HG03175 (cell line): ENCODE results near the gene PARP2.

ENCODE experiments used
- ATAC-seq: cut with Tn5 transposase; IDR thresholded peaks from one replicate; pipeline ENCODE4 v1.9.1; 2021; ENCODE audit warnings: mild to moderate bottlenecking, moderate library complexity; ENCODE audit not compliant: unreplicated experiment

Gene PARP2

GRCh38 chr14:20397511-20397910, 54.1 kb downstream of the PARP2 start:
- no peak for ATAC-seq

- no peak for ATAC-seq
Observed at GRCh38 chr14:20400589-20400964, 57.1 kb downstream of the PARP2 start.

GRCh38 chr14:20400965-20401593, 57.6 kb downstream of the PARP2 start:
- no peak for ATAC-seq

- ATAC-seq, result no peak
Observed at GRCh38 chr14:20403521-20403920, 60.1 kb downstream of the PARP2 start.
